Natural killer cell treated with Interleukin-12 subunit alpha and Interleukin-12 subunit beta and Interleukin-15 and Interleukin-18, amount 100 ng/mL, for 72 hours (primary cell): ENCODE results near the gene NUP98. TPM values are rescaled to one million over a fixed set of nuclear protein-coding genes. Genes with fewer than 3 reads are reported as not detected.
"Not testable (repeated sequence)": the region's sequence is repeated elsewhere in the genome, so short reads cannot be mapped to it uniquely, and the experiment has no call there.

Source experiments
- ATAC-seq, 2 donors: fragments of 150-1000 bp; cut with Tn5 transposase in 1 of 2; sonication (Bioruptor Pico), chemical (Tn5 transposase) in 1 of 2; 2 replicates each; pipeline ENCODE4 v1.10.0; 2021
- DNase-seq: peaks from one replicate; pipeline ENCODE4 v3.0.0; 2022; ENCODE audit warnings: low spot score
- H3K27ac Mint-ChIP-seq, 2 donors: 1 replicate in 1 of 2; 2 replicates in 1 of 2; pipeline ENCODE4 v1.8.0; 2022; ENCODE audit warnings: mixed read lengths in 2 of 2, mild to moderate bottlenecking in 1 of 2, moderate library complexity in 1 of 2
- H3K27me3 Mint-ChIP-seq, 2 donors: 1 replicate in 1 of 2; 2 replicates in 1 of 2; pipeline ENCODE4 v1.8.0; 2022; ENCODE audit warnings: mixed read lengths in 2 of 2
- H3K36me3 Mint-ChIP-seq: one replicate; pipeline ENCODE4 v1.8.0; 2022; ENCODE audit warnings: mixed read lengths
- H3K4me1 Mint-ChIP-seq, 2 donors: 1 replicate in 1 of 2; 2 replicates in 1 of 2; pipeline ENCODE4 v1.8.0; 2022; ENCODE audit warnings: low read depth in 2 of 2, mixed read lengths in 2 of 2, mild to moderate bottlenecking in 1 of 2
- H3K4me3 Mint-ChIP-seq: one replicate; pipeline ENCODE4 v1.8.0; 2022; ENCODE audit warnings: mixed read lengths
- H3K9me3 Mint-ChIP-seq: 2 replicates; pipeline ENCODE4 v1.8.0; 2022; ENCODE audit warnings: mixed read lengths
- total RNA-seq, 2 donors: library from RNA; stranded (reverse); gene quantifications; one replicate each; pipeline ENCODE4 v1.2.3, GENCODE V29; 2022

NUP98 gene
- total RNA-seq, 2 donors from 2014 or later = 116 to 176 TPM

GRCh38 chr11:3799873-3800272 lies 2.5 kb upstream of the NUP98 start:
- H3K36me3 Mint-ChIP-seq = peaks cover 6% of the 10 kb centered on the region
- DNase-seq = no peak
- no peak overlapping the region for H3K4me3 Mint-ChIP-seq
- no peaks in the 10 kb centered on the region for H3K27me3 Mint-ChIP-seq
- no peaks in the 10 kb centered on the region for H3K9me3 Mint-ChIP-seq
- ATAC-seq = no peak
- peak overlapping the region in 1 of 2 donors; percentile 34 for H3K27ac Mint-ChIP-seq
- peaks cover 25 to 26% of the 10 kb centered on the region in 2 donors for H3K4me1 Mint-ChIP-seq

DNA sequence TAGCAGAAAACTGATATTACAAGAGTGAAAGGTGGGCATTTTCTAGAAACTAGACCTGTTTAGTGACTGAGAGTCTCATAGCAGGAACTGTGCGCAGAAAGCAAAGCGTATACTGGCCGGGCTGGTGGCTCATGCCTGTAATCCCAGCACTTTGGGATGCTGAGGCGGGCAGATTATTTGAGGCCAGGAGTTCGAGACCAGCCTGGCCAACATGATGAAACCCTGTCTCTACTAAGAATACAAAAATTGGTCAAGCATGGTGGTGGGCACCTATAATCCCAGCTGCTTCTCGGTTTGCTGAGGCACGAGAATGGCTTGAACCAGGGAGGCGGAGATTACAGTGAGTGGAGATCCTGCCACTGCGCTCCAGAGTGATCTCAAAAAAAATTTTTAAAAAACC lies 1.8 kb upstream of the NUP98 start:
- no peak for DNase-seq
- Mint-ChIP-seq H3K36me3 (peaks cover 6% of the 10 kb centered on the region), H3K27me3 (no peaks in the 10 kb centered on the region), H3K4me1 (peaks cover 26% of the 10 kb centered on the region in 2 donors), H3K9me3 (no peaks in the 10 kb centered on the region), H3K27ac (peak overlapping the region; percentile 92 to 96), H3K4me3 (peak overlapping the region; percentile 96)
- ATAC-seq = no peak

DNA sequence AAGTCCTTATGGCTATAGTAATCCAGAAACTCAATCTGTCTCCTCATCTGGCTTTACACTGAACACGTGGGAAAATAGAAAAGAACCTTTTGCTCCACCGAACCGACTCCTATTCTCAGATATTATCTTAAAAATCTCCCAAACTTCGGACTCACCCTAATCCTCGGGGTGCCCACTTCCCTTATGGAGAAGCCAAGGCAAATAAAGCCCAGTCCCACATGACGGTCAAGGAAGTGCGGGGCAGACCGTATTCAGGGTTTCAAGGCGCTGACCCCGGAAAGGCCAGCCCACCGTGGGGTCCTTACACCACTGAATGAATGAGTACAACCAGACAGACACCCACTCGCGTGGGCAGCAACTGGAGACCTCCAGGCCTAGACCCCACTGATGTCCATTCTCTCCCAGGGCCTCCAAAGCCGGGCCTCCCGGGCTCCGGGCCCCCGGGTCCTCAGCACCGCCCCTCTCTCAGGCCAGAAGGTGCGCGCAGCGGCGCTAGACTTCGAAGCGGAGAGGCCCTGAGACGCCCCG lies 489 bp downstream of the NUP98 start:
- no peak for DNase-seq
- Mint-ChIP-seq H3K27me3 (no peaks in the 10 kb centered on the region), H3K4me1 (peaks cover 20 to 26% of the 10 kb centered on the region in 2 donors), H3K27ac (peak overlapping the region; percentile 92 to 96), H3K4me3 (peak overlapping the region; percentile 96), H3K9me3 (no peaks in the 10 kb centered on the region), H3K36me3 (peaks cover 13% of the 10 kb centered on the region)
- peak; percentile 52 to 61 for ATAC-seq

DNA sequence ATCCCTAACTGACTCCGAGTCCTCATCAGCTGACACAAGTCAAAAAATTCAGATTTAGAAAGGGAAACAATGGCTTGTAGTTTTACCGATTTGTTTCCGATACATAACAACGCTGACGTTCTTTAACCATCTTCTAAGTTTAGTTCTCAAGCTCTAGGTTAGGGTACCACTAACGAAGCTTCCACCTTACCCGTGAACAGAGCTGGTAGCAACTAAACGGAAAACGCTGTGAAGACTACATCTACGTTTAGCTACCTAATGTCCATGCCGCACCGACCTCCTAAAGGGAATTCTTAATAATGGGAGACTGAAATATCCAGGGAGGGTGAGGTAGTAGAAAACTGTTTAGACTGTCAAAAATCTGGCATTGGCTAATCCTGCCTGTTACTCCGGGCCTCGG lies 1.0 kb downstream of the NUP98 start:
- ATAC-seq (no peak), DNase-seq (no peak)
- Mint-ChIP-seq H3K4me3 (peak overlapping the region; percentile 96), H3K4me1 (peaks cover 20 to 26% of the 10 kb centered on the region in 2 donors), H3K9me3 (no peaks in the 10 kb centered on the region), H3K36me3 (peaks cover 13% of the 10 kb centered on the region), H3K27ac (peak overlapping the region; percentile 92 to 96), H3K27me3 (no peaks in the 10 kb centered on the region)

DNA sequence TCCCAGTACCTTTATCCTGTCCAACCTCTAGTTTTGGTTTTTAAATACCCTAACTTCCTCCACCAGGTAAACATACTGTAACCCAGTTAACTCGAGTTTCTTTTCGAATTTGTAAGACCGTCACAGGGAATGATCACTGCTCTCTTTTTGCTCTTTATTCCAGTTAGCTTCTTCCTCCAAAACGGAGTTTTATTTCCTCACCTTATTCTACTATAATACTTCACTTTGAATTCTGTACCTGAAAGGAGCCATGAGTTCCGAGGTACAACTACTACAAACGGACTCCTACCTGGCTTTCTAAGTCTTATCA lies 1.4 kb downstream of the NUP98 start:
- no peaks in the 10 kb centered on the region for H3K9me3 Mint-ChIP-seq

GRCh38 chr11:3795131-3796001 lies 2.0 kb downstream of the NUP98 start:
- Mint-ChIP-seq H3K27me3 (no peaks in the 10 kb centered on the region), H3K4me1 (peaks cover 20 to 28% of the 10 kb centered on the region in 2 donors)

More for the DNA sequence above, 1.4 kb downstream of the NUP98 start:
- H3K27me3 Mint-ChIP-seq = no peaks in the 10 kb centered on the region
- peaks cover 20 to 26% of the 10 kb centered on the region in 2 donors for H3K4me1 Mint-ChIP-seq
- ATAC-seq (no peak), DNase-seq (no peak)
- H3K36me3 Mint-ChIP-seq = peaks cover 13% of the 10 kb centered on the region
- H3K27ac Mint-ChIP-seq = peak overlapping the region; percentile 92 to 96
- peak overlapping the region; percentile 96 for H3K4me3 Mint-ChIP-seq

DNA sequence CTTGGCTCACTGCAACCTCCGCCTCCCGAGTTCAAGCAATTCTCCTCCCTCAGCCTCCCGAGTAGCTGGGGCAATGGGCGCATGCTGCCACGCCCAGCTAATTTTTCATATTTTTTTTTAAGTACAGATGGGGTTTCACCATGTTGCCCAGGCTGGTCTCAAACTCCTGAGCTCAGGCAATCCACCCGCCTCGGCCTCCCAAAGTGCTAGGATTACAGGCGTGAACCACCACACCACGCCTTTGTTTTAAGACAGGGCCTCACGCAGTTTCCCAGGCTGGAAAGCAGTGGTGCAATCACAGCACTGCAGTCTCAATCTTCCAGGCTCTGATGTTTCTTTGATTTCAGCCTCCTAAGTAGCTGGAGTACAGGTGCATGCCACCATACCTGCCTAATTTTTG lies 3.0 kb downstream of the NUP98 start:
- H3K4me1 Mint-ChIP-seq = peaks cover 20 to 33% of the 10 kb centered on the region in 2 donors
- not testable (repeated sequence) for ATAC-seq, H3K9me3 Mint-ChIP-seq, H3K27me3 Mint-ChIP-seq, H3K4me3 Mint-ChIP-seq, DNase-seq
- H3K36me3 Mint-ChIP-seq = peaks cover 13% of the 10 kb centered on the region
- H3K27ac Mint-ChIP-seq = peak overlapping the region in 1 of 2 donors; percentile 68

More at GRCh38 chr11:3795131-3796001, 2.0 kb downstream of the NUP98 start:
- Mint-ChIP-seq H3K36me3 (peaks cover 13% of the 10 kb centered on the region), H3K27ac (peak overlapping the region; percentile 92 to 96), H3K9me3 (no peaks in the 10 kb centered on the region), H3K4me3 (peak overlapping the region; percentile 96)
- DNase-seq (no peak), ATAC-seq (no peak)

- Mint-ChIP-seq H3K9me3 (no peaks in the 10 kb centered on the region), H3K4me3 (peak overlapping the region; percentile 34), H3K27me3 (no peaks in the 10 kb centered on the region), H3K4me1 (peaks cover 39 to 61% of the 10 kb centered on the region in 2 donors), H3K36me3 (peaks cover 5% of the 10 kb centered on the region), H3K27ac (peak overlapping the region; percentile 80 to 92)
- DNase-seq = no peak
- ATAC-seq = no peak
Observed at GRCh38 chr11:3786781-3787428, 10.4 kb downstream of the NUP98 start.

- H3K4me1 Mint-ChIP-seq = peaks cover 40 to 56% of the 10 kb centered on the region in 2 donors
- H3K4me3 Mint-ChIP-seq = no peak overlapping the region
- no peaks in the 10 kb centered on the region for H3K9me3 Mint-ChIP-seq
- no peaks in the 10 kb centered on the region for H3K27me3 Mint-ChIP-seq
- H3K36me3 Mint-ChIP-seq = peaks cover 9% of the 10 kb centered on the region
- no peak for ATAC-seq
- DNase-seq = no peak
- peak overlapping the region; percentile 59 to 80 for H3K27ac Mint-ChIP-seq
Observed at GRCh38 chr11:3783611-3784010, 13.7 kb downstream of the NUP98 start.

- Mint-ChIP-seq H3K4me3 (no peak overlapping the region), H3K36me3 (peaks cover 12% of the 10 kb centered on the region), H3K4me1 (peaks cover 38 to 53% of the 10 kb centered on the region in 2 donors), H3K27ac (peak overlapping the region in 1 of 2 donors; percentile 64), H3K9me3 (no peaks in the 10 kb centered on the region), H3K27me3 (no peaks in the 10 kb centered on the region)
- DNase-seq = no peak
- no peak for ATAC-seq
Observed at GRCh38 chr11:3782963-3783362, 14.4 kb downstream of the NUP98 start.

GRCh38 chr11:3781423-3781822 lies 15.9 kb downstream of the NUP98 start:
- Mint-ChIP-seq H3K4me1 (peaks cover 25 to 37% of the 10 kb centered on the region in 2 donors), H3K27me3 (no peaks in the 10 kb centered on the region), H3K9me3 (no peaks in the 10 kb centered on the region), H3K27ac (peak overlapping the region in 1 of 2 donors; percentile 49), H3K36me3 (peaks cover 10% of the 10 kb centered on the region), H3K4me3 (no peak overlapping the region)
- DNase-seq (no peak), ATAC-seq (no peak)

GRCh38 chr11:3775736-3776406 lies 21.5 kb downstream of the NUP98 start:
- peaks cover 0 to 6% of the 10 kb centered on the region in 2 donors for H3K4me1 Mint-ChIP-seq
- H3K4me3 Mint-ChIP-seq = no peak overlapping the region
- H3K27me3 Mint-ChIP-seq = no peaks in the 10 kb centered on the region
- peaks cover 26% of the 10 kb centered on the region for H3K36me3 Mint-ChIP-seq
- no peak overlapping the region for H3K27ac Mint-ChIP-seq
- ATAC-seq (no peak), DNase-seq (no peak)
- no peaks in the 10 kb centered on the region for H3K9me3 Mint-ChIP-seq

GRCh38 chr11:3773180-3773579 lies 24.2 kb downstream of the NUP98 start:
- Mint-ChIP-seq H3K36me3 (peaks cover 32% of the 10 kb centered on the region), H3K9me3 (no peaks in the 10 kb centered on the region), H3K27ac (no peak overlapping the region), H3K27me3 (no peaks in the 10 kb centered on the region), H3K4me1 (peaks cover 0 to 6% of the 10 kb centered on the region in 2 donors), H3K4me3 (no peak overlapping the region)
- DNase-seq (no peak), ATAC-seq (no peak)
